Activated CD4-positive, alpha-beta memory T cell treated with anti-CD3 and anti-CD28 coated beads for 36 hours (primary cell): ENCODE data around the gene HRH4. TPM values are rescaled to one million over a fixed set of nuclear protein-coding genes. Genes with fewer than 3 reads are reported as not detected.

Source experiments
- CTCF ChIA-PET: fragments of 350-600 bp; sonication (Branson Sonifier 250); formaldehyde crosslinking; loops from one replicate; lab custom pipeline; 2021; ENCODE audit warnings: antibody characterized with exemption, inconsistent platforms; lab: Charles Lee
- POLR2A ChIA-PET: fragments of 350-600 bp; sonication (Branson Sonifier 250); formaldehyde crosslinking; loops from one replicate; lab custom pipeline; 2021; ENCODE audit warnings: antibody characterized with exemption; lab: Charles Lee
- DNase-seq: peaks from one replicate; pipeline ENCODE4 v3.0.0-alpha.2; 2020
- H3K27ac Mint-ChIP-seq: one replicate; pipeline ENCODE4 v1.8.0; 2021; ENCODE audit warnings: mixed read lengths
- H3K27me3 Mint-ChIP-seq: one replicate; pipeline ENCODE4 v1.8.0; 2021; ENCODE audit warnings: mixed read lengths
- H3K36me3 Mint-ChIP-seq: one replicate; pipeline ENCODE4 v1.8.0; 2021; ENCODE audit warnings: mixed read lengths
- H3K4me1 Mint-ChIP-seq: one replicate; pipeline ENCODE4 v1.8.0; 2021; ENCODE audit warnings: low read depth, mixed read lengths
- H3K4me3 Mint-ChIP-seq: one replicate; pipeline ENCODE4 v1.8.0; 2021; ENCODE audit warnings: mild to moderate bottlenecking, mixed read lengths
- H3K9me3 Mint-ChIP-seq: one replicate; pipeline ENCODE4 v1.8.0; 2021; ENCODE audit warnings: mixed read lengths
- intact Hi-C: fragments of 100-400 bp; cut with micrococcal nuclease; formaldehyde crosslinking; loops from one replicate; pipeline ENCODE4 v1.15.1; 2023
- total RNA-seq, 2 experiments: library from RNA; stranded (reverse); gene quantifications; one replicate each; pipeline ENCODE4 v1.2.3, GENCODE V29; 2021

The HRH4 gene
- total RNA-seq, 2 experiments from 2014 or later, result 0.43 to 0.65 TPM

DNA sequence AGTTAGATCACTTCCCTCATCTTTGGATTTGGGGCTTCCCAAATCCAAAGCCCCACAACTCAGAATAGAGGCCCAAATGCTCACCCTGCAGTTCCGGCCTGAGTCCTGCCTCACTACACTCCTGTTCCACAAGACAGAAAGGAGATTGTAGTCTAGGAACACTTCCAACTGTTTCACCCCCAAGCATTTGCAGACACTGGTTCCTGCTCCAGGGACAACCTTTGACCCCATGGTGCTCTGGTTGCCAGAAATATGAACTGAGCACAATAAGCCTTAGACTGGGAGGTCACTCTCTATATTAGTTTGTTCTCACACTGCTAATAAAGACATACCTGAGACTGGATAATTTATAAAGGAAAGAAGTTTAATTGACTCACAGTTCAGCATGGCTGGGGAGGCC is 49.0 kb downstream of the HRH4 start:
- H3K9me3 Mint-ChIP-seq, result no peaks in the 10 kb centered on the region
- CTCF ChIA-PET, result no interaction called here

DNA sequence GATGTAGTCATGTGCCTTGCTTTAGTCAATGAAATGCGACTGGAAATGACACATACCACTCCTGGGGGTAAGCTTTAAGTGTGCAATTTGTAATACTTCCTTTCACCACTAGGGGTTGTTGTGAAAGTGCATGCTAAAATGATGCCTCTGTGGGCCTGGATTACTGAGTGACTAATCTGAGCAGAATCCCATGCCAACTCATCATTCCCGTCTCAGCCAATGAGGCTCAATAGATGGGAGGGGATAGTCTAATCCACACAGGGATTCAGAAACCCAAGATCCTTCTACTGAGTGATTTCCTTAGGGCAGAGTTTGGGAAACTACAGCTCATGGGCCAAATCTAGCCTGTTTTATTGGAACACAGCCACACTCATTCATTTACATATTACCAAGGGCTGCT is 54.0 kb downstream of the HRH4 start:
- no peak overlapping the region for H3K4me3 Mint-ChIP-seq
- ChIA-PET CTCF (interaction anchor here (0.6 to 3.7 kb wide), 21 partner anchors 8 to 254 kb away, joined by 3 to 30 read pairs (median 4); no protein-coding TSS in a partner anchor), POLR2A (no interaction called here)
- peaks cover 1% of the 10 kb centered on the region for H3K27me3 Mint-ChIP-seq
- no peak for DNase-seq
- H3K36me3 Mint-ChIP-seq, result no peaks in the 10 kb centered on the region
- H3K4me1 Mint-ChIP-seq, result no peaks in the 10 kb centered on the region
- H3K27ac Mint-ChIP-seq, result no peak overlapping the region
- H3K9me3 Mint-ChIP-seq, result no peaks in the 10 kb centered on the region
- intact Hi-C loops, result no loop called here

More for the DNA sequence above, 49.0 kb downstream of the HRH4 start:
- H3K27me3 Mint-ChIP-seq, result peaks cover 6% of the 10 kb centered on the region
- no peak overlapping the region for H3K27ac Mint-ChIP-seq
- no peak for DNase-seq
- POLR2A ChIA-PET, result no interaction called here
- no peak overlapping the region for H3K4me3 Mint-ChIP-seq
- H3K4me1 Mint-ChIP-seq, result no peaks in the 10 kb centered on the region
- no peaks in the 10 kb centered on the region for H3K36me3 Mint-ChIP-seq
- intact Hi-C loops, result no loop called here

- H3K36me3 Mint-ChIP-seq, result no peaks in the 10 kb centered on the region
- intact Hi-C loops, result no loop called here
- H3K9me3 Mint-ChIP-seq, result no peaks in the 10 kb centered on the region
- H3K4me1 Mint-ChIP-seq, result no peaks in the 10 kb centered on the region
- no peak overlapping the region for H3K27ac Mint-ChIP-seq
- ChIA-PET POLR2A (no interaction called here), CTCF (interaction anchor here (0.6 to 2.7 kb wide), 5 partner anchors 9 to 377 kb away, joined by 3 to 14 read pairs (median 3); partner anchors contain the start of gene CABYR)
- no peak overlapping the region for H3K4me3 Mint-ChIP-seq
- DNase-seq, result no peak
- H3K27me3 Mint-ChIP-seq, result peaks cover 1% of the 10 kb centered on the region
Observed at GRCh38 chr18:24515721-24516120, 55.3 kb downstream of the HRH4 start.

GRCh38 chr18:24516261-24516660 is 55.8 kb downstream of the HRH4 start:
- intact Hi-C loops, result no loop called here
- H3K27ac Mint-ChIP-seq, result no peak overlapping the region
- no peak for DNase-seq
- ChIA-PET POLR2A (no interaction called here), CTCF (interaction anchor here (0.6 to 2.7 kb wide), 4 partner anchors 8 to 204 kb away, joined by 3 to 14 read pairs (median 4); no protein-coding TSS in a partner anchor)
- no peaks in the 10 kb centered on the region for H3K9me3 Mint-ChIP-seq
- no peaks in the 10 kb centered on the region for H3K4me1 Mint-ChIP-seq
- peaks cover 1% of the 10 kb centered on the region for H3K27me3 Mint-ChIP-seq
- H3K4me3 Mint-ChIP-seq, result no peak overlapping the region
- H3K36me3 Mint-ChIP-seq, result no peaks in the 10 kb centered on the region

GRCh38 chr18:24517554-24517953 is 57.1 kb downstream of the HRH4 start:
- Mint-ChIP-seq H3K4me1 (no peaks in the 10 kb centered on the region), H3K36me3 (no peaks in the 10 kb centered on the region), H3K9me3 (no peaks in the 10 kb centered on the region), H3K27ac (no peak overlapping the region), H3K27me3 (peaks cover 1% of the 10 kb centered on the region), H3K4me3 (no peak overlapping the region)
- DNase-seq, result no peak
- POLR2A ChIA-PET, result no interaction called here
- intact Hi-C loops, result no loop called here
- CTCF ChIA-PET, result no interaction called here

DNA sequence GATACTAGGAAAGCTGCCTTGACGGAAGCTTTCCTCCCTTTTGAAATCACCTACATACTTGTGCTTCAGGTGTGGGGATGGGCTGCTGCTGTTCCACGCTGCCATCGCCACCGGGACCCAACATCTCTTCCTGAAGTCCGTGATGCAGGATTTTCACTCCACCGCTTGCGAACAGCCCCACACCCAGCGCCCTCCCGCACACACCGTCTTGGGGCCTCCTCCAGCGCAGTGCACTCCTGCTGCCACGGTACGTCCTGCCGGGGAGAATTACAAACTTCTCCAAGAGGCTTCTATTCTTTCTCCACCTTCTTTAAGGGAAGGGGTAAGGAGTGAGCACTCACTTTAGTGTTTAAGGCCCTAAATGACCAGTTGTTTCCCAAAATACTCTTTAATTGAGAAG is 58.2 kb downstream of the HRH4 start:
- Mint-ChIP-seq H3K27ac (no peak overlapping the region), H3K4me3 (no peak overlapping the region), H3K27me3 (no peaks in the 10 kb centered on the region), H3K4me1 (no peaks in the 10 kb centered on the region), H3K9me3 (no peaks in the 10 kb centered on the region), H3K36me3 (no peaks in the 10 kb centered on the region)
- ChIA-PET POLR2A (no interaction called here), CTCF (no interaction called here)
- DNase-seq, result no peak
- intact Hi-C loops, result no loop called here

Other genes with a start within 250 kb of the HRH4 start
- gene OSBPL1A, start 62.8 kb upstream of the HRH4 start, total RNA-seq, result 1 to 10 TPM; 1.4 to 2.4 TPM
- 10 to 100 TPM; 13.7 to 15.9 TPM for gene IMPACT, start 34.0 kb upstream of the HRH4 start, total RNA-seq